ENCODE measurements around the gene OLIG1.

OLIG1 gene

DNA sequence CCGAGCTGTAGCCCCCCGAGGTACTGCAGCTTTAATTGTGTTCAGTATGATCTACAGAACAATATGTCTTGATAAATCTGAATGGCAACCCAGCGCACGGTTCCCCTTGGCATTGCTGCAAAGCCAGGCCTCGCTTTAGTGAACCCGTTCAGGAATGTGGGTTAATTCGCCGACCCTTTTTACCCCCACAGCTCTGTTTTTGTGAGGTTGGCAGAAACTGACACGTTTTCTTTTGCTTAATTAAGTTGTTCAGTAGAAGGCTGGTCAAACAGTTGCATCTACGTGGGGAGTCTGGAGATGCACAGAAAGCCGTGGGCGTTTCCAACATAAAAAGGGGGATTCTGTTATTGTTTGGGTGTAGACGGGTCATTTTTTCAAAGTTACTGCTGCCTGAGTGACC, 43.2 kb downstream of the OLIG1 start:
- Histone ChIP-seq H3K4me3 (ENCODE audit: low read depth, low read length) (no peak overlapping the region), H3K27me3 (ENCODE audit: insufficient read depth, low read depth, severe bottlenecking) (no peaks in the 10 kb centered on the region), H3K27ac (no peak overlapping the region), H3K9me3 (ENCODE audit: severe bottlenecking) (no peaks in the 10 kb centered on the region), H3K36me3 (no peaks in the 10 kb centered on the region)
- TF ChIP-seq, protein P1, sequence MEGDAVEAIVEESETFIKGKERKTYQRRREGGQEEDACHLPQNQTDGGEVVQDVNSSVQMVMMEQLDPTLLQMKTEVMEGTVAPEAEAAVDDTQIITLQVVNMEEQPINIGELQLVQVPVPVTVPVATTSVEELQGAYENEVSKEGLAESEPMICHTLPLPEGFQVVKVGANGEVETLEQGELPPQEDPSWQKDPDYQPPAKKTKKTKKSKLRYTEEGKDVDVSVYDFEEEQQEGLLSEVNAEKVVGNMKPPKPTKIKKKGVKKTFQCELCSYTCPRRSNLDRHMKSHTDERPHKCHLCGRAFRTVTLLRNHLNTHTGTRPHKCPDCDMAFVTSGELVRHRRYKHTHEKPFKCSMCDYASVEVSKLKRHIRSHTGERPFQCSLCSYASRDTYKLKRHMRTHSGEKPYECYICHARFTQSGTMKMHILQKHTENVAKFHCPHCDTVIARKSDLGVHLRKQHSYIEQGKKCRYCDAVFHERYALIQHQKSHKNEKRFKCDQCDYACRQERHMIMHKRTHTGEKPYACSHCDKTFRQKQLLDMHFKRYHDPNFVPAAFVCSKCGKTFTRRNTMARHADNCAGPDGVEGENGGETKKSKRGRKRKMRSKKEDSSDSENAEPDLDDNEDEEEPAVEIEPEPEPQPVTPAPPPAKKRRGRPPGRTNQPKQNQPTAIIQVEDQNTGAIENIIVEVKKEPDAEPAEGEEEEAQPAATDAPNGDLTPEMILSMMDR (IDR thresholded peaks at IDR 0.05; ENCODE audit: low read depth, low read length), result no peak
- DNase-seq, result no peak

GRCh38 chr21:33114276-33114675, 44.3 kb downstream of the OLIG1 start:
- Histone ChIP-seq H3K4me3 (ENCODE audit: low read depth, low read length) (no peak overlapping the region), H3K9me3 (ENCODE audit: severe bottlenecking) (no peaks in the 10 kb centered on the region), H3K27me3 (ENCODE audit: insufficient read depth, low read depth, severe bottlenecking) (no peaks in the 10 kb centered on the region), H3K36me3 (no peaks in the 10 kb centered on the region), H3K27ac (no peak overlapping the region)
- DNase-seq, result no peak
- TF ChIP-seq, protein P1 (IDR thresholded peaks at IDR 0.05; ENCODE audit: low read depth, low read length), result no peak

DNA sequence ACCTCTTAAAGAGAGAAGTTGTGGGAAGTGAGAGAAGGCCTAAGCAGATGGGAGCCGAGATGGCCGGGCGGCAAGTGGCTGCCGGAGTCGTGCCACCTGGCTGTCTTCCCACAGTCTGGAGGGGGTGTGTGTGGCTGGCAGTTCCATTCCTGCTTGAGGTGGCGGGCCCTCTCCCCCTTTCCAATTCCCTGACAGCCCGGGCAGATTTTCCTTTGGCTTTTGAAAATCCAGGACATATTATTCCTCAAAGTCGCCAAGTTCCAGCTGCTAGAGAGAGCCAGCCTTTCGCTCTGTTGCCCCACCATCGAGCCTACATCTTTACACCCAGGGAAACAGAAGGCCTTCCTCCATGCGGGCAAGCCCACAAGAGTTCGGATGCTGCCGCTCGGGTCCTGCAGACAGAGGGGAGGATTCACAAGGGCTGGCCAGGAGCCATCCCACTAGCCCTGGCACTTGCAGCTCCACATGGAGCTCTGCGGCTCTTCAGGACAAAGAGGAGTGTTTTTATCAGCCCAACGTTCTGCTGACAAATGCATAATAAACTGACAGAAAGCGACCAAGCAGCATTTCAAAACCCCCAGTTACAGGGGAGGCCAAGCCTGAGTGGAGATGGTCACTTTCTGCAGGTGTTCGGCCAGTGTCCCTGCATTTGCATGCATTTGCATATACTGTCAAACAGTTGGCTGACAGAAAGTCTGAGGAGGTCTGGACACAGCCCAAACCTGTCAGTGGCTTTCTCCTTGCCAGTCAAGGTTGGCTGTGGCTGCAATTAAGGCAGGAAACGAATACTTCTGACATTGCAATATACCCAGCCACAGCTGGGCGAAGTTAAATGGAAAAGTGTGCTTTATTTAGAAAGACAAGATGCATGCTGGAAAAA, 45.9 kb downstream of the OLIG1 start:
- no peaks in the 10 kb centered on the region for H3K27me3 ChIP-seq (ENCODE audit: insufficient read depth, low read depth, severe bottlenecking)
- no peaks in the 10 kb centered on the region for H3K9me3 ChIP-seq (ENCODE audit: severe bottlenecking)
- no peak overlapping the region for H3K27ac ChIP-seq
- no peak overlapping the region for H3K4me3 ChIP-seq (ENCODE audit: low read depth, low read length)
- H3K36me3 ChIP-seq, result no peaks in the 10 kb centered on the region
- DNase-seq, result no peak
- TF ChIP-seq, protein P1 (IDR thresholded peaks at IDR 0.05; ENCODE audit: low read depth, low read length), result no peak

GRCh38 chr21:33116676-33117075, 46.7 kb downstream of the OLIG1 start:
- Histone ChIP-seq H3K27ac (no peak overlapping the region), H3K27me3 (ENCODE audit: insufficient read depth, low read depth, severe bottlenecking) (no peaks in the 10 kb centered on the region)
- TF ChIP-seq, protein P1 (IDR thresholded peaks at IDR 0.05; ENCODE audit: low read depth, low read length), result no peak

DNA sequence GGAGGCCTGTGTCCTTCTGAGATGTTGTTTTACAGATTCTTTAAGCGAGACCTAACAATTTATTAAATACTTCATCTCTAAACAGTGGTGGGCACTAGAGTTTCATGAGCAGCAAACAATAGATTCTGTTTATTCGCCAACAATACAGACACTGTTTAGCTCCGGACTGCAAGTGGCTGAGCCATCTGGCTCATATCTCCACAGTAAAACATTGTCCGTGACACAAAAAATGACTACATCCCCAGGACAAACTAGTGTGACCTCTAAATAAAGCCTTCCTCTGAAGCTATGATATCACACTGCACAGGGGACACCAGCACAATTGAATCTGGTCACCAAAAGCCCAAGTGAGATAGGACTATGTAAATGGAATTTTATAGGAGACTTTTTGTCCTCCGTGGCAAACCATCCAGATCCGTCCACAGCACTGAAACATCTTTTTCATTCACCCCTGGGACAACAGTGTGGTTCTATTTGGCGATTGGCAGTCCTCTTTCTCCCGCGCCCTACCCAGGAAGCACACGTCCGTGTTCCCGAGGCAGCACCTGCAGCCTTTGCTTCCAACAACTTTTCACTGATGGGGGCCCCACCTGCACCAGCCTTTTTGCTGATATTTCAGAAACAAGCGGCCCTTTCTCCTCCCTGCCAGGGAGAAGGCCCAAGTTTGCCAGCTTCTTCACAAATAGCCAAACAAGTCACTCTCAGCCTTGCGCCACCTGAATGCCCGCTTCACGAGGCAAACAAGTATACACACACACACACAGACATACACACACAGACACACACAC, 47.4 kb downstream of the OLIG1 start:
- Histone ChIP-seq H3K36me3 (no peaks in the 10 kb centered on the region), H3K4me3 (ENCODE audit: low read depth, low read length) (no peak overlapping the region), H3K27me3 (ENCODE audit: insufficient read depth, low read depth, severe bottlenecking) (no peaks in the 10 kb centered on the region), H3K9me3 (ENCODE audit: severe bottlenecking) (no peaks in the 10 kb centered on the region), H3K27ac (no peak overlapping the region)
- TF ChIP-seq, protein P1 (IDR thresholded peaks at IDR 0.05; ENCODE audit: low read depth, low read length), result no peak
- no peak for DNase-seq

More at GRCh38 chr21:33116676-33117075, 46.7 kb downstream of the OLIG1 start:
- H3K4me3 ChIP-seq (ENCODE audit: low read depth, low read length), result no peak overlapping the region
- H3K9me3 ChIP-seq (ENCODE audit: severe bottlenecking), result no peaks in the 10 kb centered on the region
- no peak for DNase-seq
- H3K36me3 ChIP-seq, result no peaks in the 10 kb centered on the region
